ENCODE results near the gene PTPRN2. TPM values are rescaled to one million over a fixed set of nuclear protein-coding genes. Genes with fewer than 3 reads are reported as not detected.
"Not testable (repeated sequence)": the region's sequence is repeated elsewhere in the genome, so short reads cannot be mapped to it uniquely, and the experiment has no call there.

The PTPRN2 gene
- polyA plus RNA-seq, 2 donors, result 0.37 to 0.40 TPM

GRCh38 chr7:158167373-158167772 is 420.2 kb downstream of the PTPRN2 start:
- no peaks in the 10 kb centered on the region for H3K36me3 ChIP-seq (ENCODE audit: control insufficient read depth in 2 of 2, insufficient read depth in 2 of 2, low read length in 1 of 2)
- peaks cover 0 to 14% of the 10 kb centered on the region in 2 donors for H3K9me3 ChIP-seq (ENCODE audit: control insufficient read depth in 2 of 2, insufficient read depth in 1 of 2, low read depth in 1 of 2, low read length in 1 of 2)
- WGBS, 2 donors, result 73 to 74% methylated on average over 4 of the region's 4 CpGs
- no peaks in the 10 kb centered on the region for H3K27me3 ChIP-seq (ENCODE audit: control insufficient read depth in 1 of 2, insufficient read depth in 2 of 2, low read length in 2 of 2)
- H3K27ac ChIP-seq (ENCODE audit: low read depth in 2 of 2, low read length in 1 of 2), result no peak overlapping the region
- H3K4me1 ChIP-seq (ENCODE audit: control insufficient read depth in 2 of 2, insufficient read depth in 2 of 2, low read length in 1 of 2), result no peaks in the 10 kb centered on the region
- H3K4me3 ChIP-seq (ENCODE audit: low read depth in 1 of 2, low read length in 2 of 2), result no peak overlapping the region

GRCh38 chr7:158166386-158167340 is 421.0 kb downstream of the PTPRN2 start:
- WGBS, 2 donors, result 87 to 90% methylated on average over 41 of the region's 41 CpGs

GRCh38 chr7:158165711-158166110 is 421.9 kb downstream of the PTPRN2 start:
- 90 to 91% methylated on average over 16 of the region's 16 CpGs for WGBS, 2 donors
- H3K27me3 ChIP-seq (ENCODE audit: control insufficient read depth in 1 of 2, insufficient read depth in 2 of 2, low read length in 2 of 2), result no peaks in the 10 kb centered on the region
- no peaks in the 10 kb centered on the region for H3K4me1 ChIP-seq (ENCODE audit: control insufficient read depth in 2 of 2, insufficient read depth in 2 of 2, low read length in 1 of 2)
- no peak overlapping the region for H3K27ac ChIP-seq (ENCODE audit: low read depth in 2 of 2, low read length in 1 of 2)
- no peaks in the 10 kb centered on the region for H3K36me3 ChIP-seq (ENCODE audit: control insufficient read depth in 2 of 2, insufficient read depth in 2 of 2, low read length in 1 of 2)
- no peak overlapping the region for H3K4me3 ChIP-seq (ENCODE audit: low read depth in 1 of 2, low read length in 2 of 2)
- H3K9me3 ChIP-seq (ENCODE audit: control insufficient read depth in 2 of 2, insufficient read depth in 1 of 2, low read depth in 1 of 2, low read length in 1 of 2), result peaks cover 0 to 14% of the 10 kb centered on the region in 2 donors

More at GRCh38 chr7:158166386-158167340, 421.0 kb downstream of the PTPRN2 start:
- no peaks in the 10 kb centered on the region for H3K36me3 ChIP-seq (ENCODE audit: control insufficient read depth in 2 of 2, insufficient read depth in 2 of 2, low read length in 1 of 2)
- no peak overlapping the region for H3K27ac ChIP-seq (ENCODE audit: low read depth in 2 of 2, low read length in 1 of 2)
- H3K4me1 ChIP-seq (ENCODE audit: control insufficient read depth in 2 of 2, insufficient read depth in 2 of 2, low read length in 1 of 2), result no peaks in the 10 kb centered on the region
- no peaks in the 10 kb centered on the region for H3K27me3 ChIP-seq (ENCODE audit: control insufficient read depth in 1 of 2, insufficient read depth in 2 of 2, low read length in 2 of 2)
- H3K9me3 ChIP-seq (ENCODE audit: control insufficient read depth in 2 of 2, insufficient read depth in 1 of 2, low read depth in 1 of 2, low read length in 1 of 2), result peaks cover 0 to 14% of the 10 kb centered on the region in 2 donors
- H3K4me3 ChIP-seq (ENCODE audit: low read depth in 1 of 2, low read length in 2 of 2), result no peak overlapping the region

GRCh38 chr7:158164101-158165095 is 423.2 kb downstream of the PTPRN2 start:
- Histone ChIP-seq H3K4me3 (ENCODE audit: low read depth in 1 of 2, low read length in 2 of 2) (no peak overlapping the region), H3K27ac (ENCODE audit: low read depth in 2 of 2, low read length in 1 of 2) (no peak overlapping the region), H3K27me3 (ENCODE audit: control insufficient read depth in 1 of 2, insufficient read depth in 2 of 2, low read length in 2 of 2) (no peaks in the 10 kb centered on the region), H3K9me3 (ENCODE audit: control insufficient read depth in 2 of 2, insufficient read depth in 1 of 2, low read depth in 1 of 2, low read length in 1 of 2) (peaks cover 0 to 14% of the 10 kb centered on the region in 2 donors), H3K36me3 (ENCODE audit: control insufficient read depth in 2 of 2, insufficient read depth in 2 of 2, low read length in 1 of 2) (no peaks in the 10 kb centered on the region), H3K4me1 (ENCODE audit: control insufficient read depth in 2 of 2, insufficient read depth in 2 of 2, low read length in 1 of 2) (no peaks in the 10 kb centered on the region)
- WGBS, 2 donors, result 52 to 54% methylated on average over 67 of the region's 67 CpGs

- H3K4me3 ChIP-seq (ENCODE audit: low read depth in 1 of 2, low read length in 2 of 2), result no peak overlapping the region
- no peak overlapping the region for H3K27ac ChIP-seq (ENCODE audit: low read depth in 2 of 2, low read length in 1 of 2)
- no peaks in the 10 kb centered on the region for H3K36me3 ChIP-seq (ENCODE audit: control insufficient read depth in 2 of 2, insufficient read depth in 2 of 2, low read length in 1 of 2)
- peaks cover 3 to 11% of the 10 kb centered on the region in 2 donors for H3K9me3 ChIP-seq (ENCODE audit: control insufficient read depth in 2 of 2, insufficient read depth in 1 of 2, low read depth in 1 of 2, low read length in 1 of 2)
- WGBS, 2 donors, result 82 to 87% methylated on average over 5 of the region's 5 CpGs
- H3K4me1 ChIP-seq (ENCODE audit: control insufficient read depth in 2 of 2, insufficient read depth in 2 of 2, low read length in 1 of 2), result no peaks in the 10 kb centered on the region
- no peaks in the 10 kb centered on the region for H3K27me3 ChIP-seq (ENCODE audit: control insufficient read depth in 1 of 2, insufficient read depth in 2 of 2, low read length in 2 of 2)
Observed at GRCh38 chr7:158161194-158161593, 426.4 kb downstream of the PTPRN2 start.

GRCh38 chr7:158160199-158160598 is 427.4 kb downstream of the PTPRN2 start:
- Histone ChIP-seq H3K4me3 (ENCODE audit: low read depth in 1 of 2, low read length in 2 of 2) (no peak overlapping the region), H3K27ac (ENCODE audit: low read depth in 2 of 2, low read length in 1 of 2) (no peak overlapping the region), H3K9me3 (ENCODE audit: control insufficient read depth in 2 of 2, insufficient read depth in 1 of 2, low read depth in 1 of 2, low read length in 1 of 2) (peaks cover 3 to 12% of the 10 kb centered on the region in 2 donors), H3K4me1 (ENCODE audit: control insufficient read depth in 2 of 2, insufficient read depth in 2 of 2, low read length in 1 of 2) (no peaks in the 10 kb centered on the region), H3K36me3 (ENCODE audit: control insufficient read depth in 2 of 2, insufficient read depth in 2 of 2, low read length in 1 of 2) (no peaks in the 10 kb centered on the region), H3K27me3 (ENCODE audit: control insufficient read depth in 1 of 2, insufficient read depth in 2 of 2, low read length in 2 of 2) (no peaks in the 10 kb centered on the region)
- 71 to 81% methylated on average over 5 of the region's 5 CpGs for WGBS, 2 donors

GRCh38 chr7:158157460-158157859 is 430.2 kb downstream of the PTPRN2 start:
- Histone ChIP-seq H3K4me3 (ENCODE audit: low read depth in 1 of 2, low read length in 2 of 2) (no peak overlapping the region), H3K4me1 (ENCODE audit: control insufficient read depth in 2 of 2, insufficient read depth in 2 of 2, low read length in 1 of 2) (no peaks in the 10 kb centered on the region), H3K9me3 (ENCODE audit: control insufficient read depth in 2 of 2, insufficient read depth in 1 of 2, low read depth in 1 of 2, low read length in 1 of 2) (peaks cover 3 to 8% of the 10 kb centered on the region in 2 donors), H3K27ac (ENCODE audit: low read depth in 2 of 2, low read length in 1 of 2) (no peak overlapping the region), H3K27me3 (ENCODE audit: control insufficient read depth in 1 of 2, insufficient read depth in 2 of 2, low read length in 2 of 2) (no peaks in the 10 kb centered on the region), H3K36me3 (ENCODE audit: control insufficient read depth in 2 of 2, insufficient read depth in 2 of 2, low read length in 1 of 2) (no peaks in the 10 kb centered on the region)
- WGBS, 2 donors, result 73 to 80% methylated on average over 16 of the region's 16 CpGs

- H3K9me3 ChIP-seq (ENCODE audit: control insufficient read depth in 2 of 2, insufficient read depth in 1 of 2, low read depth in 1 of 2, low read length in 1 of 2), result peaks cover 3 to 24% of the 10 kb centered on the region in 2 donors
- H3K36me3 ChIP-seq (ENCODE audit: control insufficient read depth in 2 of 2, insufficient read depth in 2 of 2, low read length in 1 of 2); H3K4me3 ChIP-seq (ENCODE audit: low read depth in 1 of 2, low read length in 2 of 2); H3K27me3 ChIP-seq (ENCODE audit: control insufficient read depth in 1 of 2, insufficient read depth in 2 of 2, low read length in 2 of 2); H3K4me1 ChIP-seq (ENCODE audit: control insufficient read depth in 2 of 2, insufficient read depth in 2 of 2, low read length in 1 of 2); H3K27ac ChIP-seq (ENCODE audit: low read depth in 2 of 2, low read length in 1 of 2): not testable (repeated sequence)
- 62 to 71% methylated on average over 17 of the region's 17 CpGs for WGBS, 2 donors
Observed at GRCh38 chr7:158151273-158151672, 436.4 kb downstream of the PTPRN2 start.

GRCh38 chr7:158150234-158150633 is 437.4 kb downstream of the PTPRN2 start:
- Histone ChIP-seq H3K27ac (ENCODE audit: low read depth in 2 of 2, low read length in 1 of 2) (no peak overlapping the region), H3K4me3 (ENCODE audit: low read depth in 1 of 2, low read length in 2 of 2) (no peak overlapping the region), H3K36me3 (ENCODE audit: control insufficient read depth in 2 of 2, insufficient read depth in 2 of 2, low read length in 1 of 2) (no peaks in the 10 kb centered on the region), H3K9me3 (ENCODE audit: control insufficient read depth in 2 of 2, insufficient read depth in 1 of 2, low read depth in 1 of 2, low read length in 1 of 2) (peaks cover 3 to 23% of the 10 kb centered on the region in 2 donors), H3K4me1 (ENCODE audit: control insufficient read depth in 2 of 2, insufficient read depth in 2 of 2, low read length in 1 of 2) (no peaks in the 10 kb centered on the region), H3K27me3 (ENCODE audit: control insufficient read depth in 1 of 2, insufficient read depth in 2 of 2, low read length in 2 of 2) (no peaks in the 10 kb centered on the region)
- 93 to 94% methylated on average over 7 of the region's 7 CpGs for WGBS, 2 donors
